Esophagus mucosa (tissue), 1 donor: Measurements from ENCODE around the gene PPDPF. TPM values are rescaled to one million over a fixed set of nuclear protein-coding genes. Genes with fewer than 3 reads are reported as not detected.
"Not testable (repeated sequence)": the region's sequence is repeated elsewhere in the genome, so short reads cannot be mapped to it uniquely, and the experiment has no call there.

Experiments
- ATAC-seq: fragments of 200-7000 bp; cut with Tn5 transposase; one replicate; pipeline ENCODE4 v1.9.1; 2020
- total RNA-seq: library from RNA; stranded (reverse); gene quantifications from one replicate; pipeline ENCODE4 v1.2.4, GENCODE V29; 2023
- donor health status: DM: yes; HTN: yes; CAD: no.

The PPDPF gene
- total RNA-seq, 1 donor from 2014 or later = 459 TPM

GRCh38 chr20:63500902-63501817, 19.4 kb upstream of the PPDPF start:
- no peak for ATAC-seq

- no peak for ATAC-seq
Measured at GRCh38 chr20:63501818-63502670, 18.5 kb upstream of the PPDPF start.

GRCh38 chr20:63502671-63503172, 17.8 kb upstream of the PPDPF start:
- ATAC-seq = no peak

GRCh38 chr20:63503524-63503923, 17.0 kb upstream of the PPDPF start:
- no peak for ATAC-seq

GRCh38 chr20:63504642-63505041, 15.9 kb upstream of the PPDPF start:
- no peak for ATAC-seq

DNA sequence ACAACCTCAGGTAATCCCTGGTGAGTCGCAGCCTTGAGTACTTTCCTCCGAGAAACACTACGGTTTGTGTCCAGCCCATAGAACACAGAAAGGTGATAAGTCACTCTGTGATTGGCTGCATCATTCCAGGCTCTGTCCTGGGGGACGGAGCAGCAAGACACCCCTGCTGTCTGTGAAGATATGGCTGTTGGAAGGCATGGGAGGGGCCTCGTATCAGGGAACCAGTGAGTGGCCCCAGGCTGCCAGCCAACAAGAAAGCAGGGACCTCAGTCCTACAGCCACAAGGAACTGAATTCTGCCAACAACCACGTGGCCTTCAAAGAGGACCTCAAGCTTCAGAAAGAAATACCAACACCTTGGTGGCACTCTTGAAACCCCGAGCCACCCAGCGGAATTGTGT, 15.3 kb upstream of the PPDPF start:
- ATAC-seq = no peak

DNA sequence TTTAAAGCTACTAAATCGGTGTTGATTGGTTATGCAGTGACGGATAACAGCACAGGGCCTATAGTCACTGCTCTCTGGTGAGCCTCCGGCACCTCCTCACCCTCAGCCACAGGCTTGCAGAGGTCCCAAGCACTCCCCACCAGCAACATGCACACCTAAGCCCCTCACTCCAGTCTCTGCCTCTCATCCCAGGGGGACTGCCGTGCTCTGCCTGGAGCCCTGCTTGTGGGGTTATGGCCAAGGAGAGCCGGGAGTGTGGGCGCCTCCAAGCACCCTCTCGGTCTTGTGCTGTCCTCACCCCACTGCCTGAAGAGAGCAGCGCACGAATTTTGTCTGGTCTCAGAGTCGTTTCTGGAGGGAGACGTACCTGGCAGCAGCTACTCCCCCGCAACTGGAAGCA, 14.8 kb upstream of the PPDPF start:
- ATAC-seq = no peak

DNA sequence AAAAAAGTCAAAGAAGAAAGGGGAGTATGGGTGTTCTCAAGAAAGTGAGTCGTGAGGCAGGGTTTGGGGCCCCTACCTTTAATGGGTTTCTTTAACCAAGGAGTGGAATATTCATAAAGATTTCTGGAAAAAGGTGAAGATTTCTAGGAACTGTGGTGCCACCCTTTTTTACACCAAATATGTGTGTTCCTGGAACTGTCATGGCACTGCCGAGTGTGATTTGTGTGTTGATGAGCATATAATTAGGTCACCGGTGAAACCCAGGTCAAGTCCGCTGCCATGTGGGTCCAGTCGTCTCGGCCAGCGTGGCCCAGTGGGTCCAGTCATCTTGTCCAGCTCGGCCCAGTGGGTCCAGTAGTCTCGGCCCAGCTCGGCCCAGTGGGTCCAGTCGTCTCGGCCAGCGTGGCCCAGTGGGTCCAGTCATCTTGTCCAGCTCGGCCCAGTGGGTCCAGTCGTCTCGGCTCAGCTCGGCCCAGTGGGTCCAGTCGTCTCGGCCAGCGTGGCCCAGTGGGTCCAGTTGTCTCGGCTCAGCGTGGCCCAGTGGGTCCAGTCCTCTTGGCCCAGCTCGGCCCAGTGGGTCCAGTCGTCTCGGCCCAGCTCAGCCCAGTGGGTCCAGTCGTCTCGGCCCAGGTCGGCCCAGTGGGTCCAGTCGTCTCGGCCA, 13.4 kb upstream of the PPDPF start:
- ATAC-seq = no peak

DNA sequence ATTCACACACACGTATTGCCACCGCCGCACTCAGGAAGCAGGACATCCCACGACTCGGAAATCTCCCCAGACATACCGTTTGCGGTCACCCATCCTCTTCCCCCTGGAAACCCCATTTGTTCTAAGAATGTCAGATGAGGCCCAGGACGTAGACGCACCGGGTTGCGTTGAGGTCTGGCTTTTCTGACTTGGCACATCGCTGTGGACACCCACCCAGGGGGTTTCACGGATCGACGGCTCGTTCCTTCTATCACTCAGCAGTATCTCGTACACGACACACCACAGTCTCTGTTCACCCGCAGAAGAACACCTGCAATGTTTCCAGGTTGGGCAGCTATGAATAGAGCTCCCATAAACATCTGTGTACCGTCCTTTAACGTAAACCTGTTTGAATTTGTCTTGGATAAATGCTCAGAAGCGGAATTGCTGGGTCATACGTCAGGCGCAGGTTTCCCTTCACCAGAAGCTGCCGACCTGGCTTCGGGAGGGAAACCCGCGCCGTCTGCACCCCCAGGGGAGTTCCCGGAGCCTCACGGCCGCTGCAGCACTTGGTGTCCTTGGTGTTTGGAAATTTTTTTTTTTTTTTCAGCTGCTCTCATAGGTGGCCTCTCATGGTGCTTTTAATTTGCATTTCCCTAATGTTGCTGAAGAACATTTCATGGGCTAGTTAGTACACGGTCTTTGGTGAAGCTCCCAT, 12.3 kb upstream of the PPDPF start:
- no peak for ATAC-seq

- no peak for ATAC-seq
Measured at GRCh38 chr20:63509088-63509564, 11.4 kb upstream of the PPDPF start.

DNA sequence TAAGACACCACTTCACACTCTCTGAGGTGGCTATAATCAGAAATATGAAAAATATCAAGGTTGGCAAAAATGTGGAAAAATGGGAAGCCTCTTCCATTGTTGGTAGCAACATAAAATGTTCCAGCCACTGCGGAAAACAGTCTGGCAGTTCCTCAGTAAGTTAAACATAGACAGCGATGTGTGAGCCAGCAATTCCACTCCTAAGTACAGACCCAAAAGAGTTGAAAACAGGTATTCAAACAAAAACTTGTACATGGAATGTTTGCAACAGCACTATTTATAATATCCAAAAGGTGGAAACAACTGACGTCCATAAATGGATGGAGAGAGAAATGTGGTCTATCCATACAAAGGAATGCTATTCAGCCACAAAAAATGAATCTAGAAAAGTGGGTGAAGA, 7.4 kb upstream of the PPDPF start:
- ATAC-seq = no peak

DNA sequence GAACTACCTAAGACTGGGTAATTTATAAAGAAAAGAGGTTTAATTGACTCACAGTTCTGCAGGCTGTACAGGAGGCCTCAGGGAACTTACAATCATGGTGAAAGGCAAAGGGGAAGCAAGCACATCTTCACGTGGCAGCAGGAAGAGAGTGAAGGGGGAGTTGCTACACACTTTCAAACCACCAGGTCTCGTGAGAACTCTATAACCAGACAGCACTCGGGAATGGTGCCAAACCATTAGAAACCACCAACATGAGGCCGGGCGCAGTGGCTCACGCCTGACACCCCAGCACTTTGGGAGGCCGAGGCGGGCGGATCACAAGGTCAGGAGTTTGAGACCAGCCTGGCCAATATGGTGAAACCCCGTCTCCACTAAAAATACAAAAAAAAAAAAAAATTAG, 6.0 kb upstream of the PPDPF start:
- ATAC-seq = not testable (repeated sequence)

GRCh38 chr20:63517376-63518309, 2.9 kb upstream of the PPDPF start:
- no peak for ATAC-seq

- no peak for ATAC-seq
Measured at GRCh38 chr20:63518351-63518861, 2.2 kb upstream of the PPDPF start.

GRCh38 chr20:63518946-63519667, 1.5 kb upstream of the PPDPF start:
- no peak for ATAC-seq

DNA sequence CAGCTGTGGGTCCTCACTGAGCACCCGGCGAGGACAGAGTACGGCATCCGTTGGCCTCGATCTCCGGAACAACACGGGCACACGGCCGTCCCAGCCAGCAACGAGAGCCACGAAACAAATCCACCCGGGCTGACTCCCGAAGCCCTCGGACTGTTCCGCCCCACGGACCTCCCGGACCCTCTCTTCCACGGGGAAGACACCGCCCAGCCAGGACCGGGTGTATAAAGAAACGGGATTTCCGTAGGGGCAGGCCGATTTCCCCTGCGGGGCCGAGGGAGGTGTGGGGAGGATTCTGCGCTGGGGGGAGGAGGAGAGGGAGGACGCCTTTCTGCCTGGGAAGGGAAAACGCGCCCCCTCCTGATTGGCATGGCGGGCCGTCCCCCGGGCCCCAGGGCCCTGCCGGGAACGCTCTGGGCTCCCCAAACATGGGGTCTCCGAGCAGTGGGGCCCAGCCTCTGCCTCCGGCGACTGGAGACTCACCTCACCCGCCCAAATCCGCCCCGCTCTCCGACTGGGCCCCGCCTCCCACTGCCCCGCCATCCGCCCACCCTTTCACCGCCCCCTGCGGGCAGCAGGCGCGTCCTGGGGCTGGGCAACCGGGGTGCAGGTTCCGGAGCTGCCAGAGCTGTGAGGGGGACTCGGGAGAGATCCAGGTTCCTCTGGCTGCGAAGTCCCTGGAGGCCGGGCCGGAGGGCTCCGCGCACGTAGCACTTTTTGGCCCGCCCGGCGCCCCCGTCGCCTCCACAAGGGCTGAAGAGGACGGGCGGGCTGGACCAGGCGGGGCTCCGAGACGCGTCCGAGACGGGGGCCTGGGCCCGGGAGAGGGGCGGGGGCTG, 679 bp upstream of the PPDPF start:
- ATAC-seq = peak; percentile 30

- peak; percentile 68 for ATAC-seq
Measured at GRCh38 chr20:63520934-63521601, 503 bp downstream of the PPDPF start.

- ATAC-seq = no peak
Measured at GRCh38 chr20:63521602-63522001, 1.0 kb downstream of the PPDPF start.
